Skeletal muscle tissue (tissue), 4 donors: Measurements from ENCODE around the gene AMN. TPM values are rescaled to one million over a fixed set of nuclear protein-coding genes. Genes with fewer than 3 reads are reported as not detected.

ENCODE experiments used
- H3K27ac ChIP-seq: one replicate; pipeline ENCODE4 v1.7.0; 2013; ENCODE audit warnings: mild to moderate bottlenecking, low read depth, low read length, inconsistent platforms
- H3K27me3 ChIP-seq, 3 donors: one replicate each; pipeline ENCODE4 v1.7.0; 2013; ENCODE audit warnings: low read length in 3 of 3; ENCODE audit not compliant: control insufficient read depth in 3 of 3, insufficient read depth in 3 of 3
- H3K36me3 ChIP-seq, 3 donors: one replicate each; pipeline ENCODE4 v1.7.0; 2013; ENCODE audit warnings: low read length in 3 of 3; ENCODE audit not compliant: control insufficient read depth in 3 of 3, insufficient read depth in 3 of 3
- H3K4me1 ChIP-seq, 3 donors: one replicate each; pipeline ENCODE4 v1.7.0; 2013; ENCODE audit warnings: low read length in 3 of 3, mild to moderate bottlenecking in 3 of 3; ENCODE audit not compliant: control insufficient read depth in 3 of 3, insufficient read depth in 3 of 3
- H3K4me3 ChIP-seq, 3 donors: one replicate each; pipeline ENCODE4 v1.7.0; 2013; ENCODE audit warnings: low read length in 3 of 3
- H3K9ac ChIP-seq, 3 donors: one replicate each; pipeline ENCODE4 v1.7.0; 2013; ENCODE audit warnings: low read length in 3 of 3, mild to moderate bottlenecking in 3 of 3, moderate library complexity in 2 of 3, low read depth in 1 of 3
- H3K9me3 ChIP-seq, 3 donors: one replicate each; pipeline ENCODE4 v1.7.0; 2013; ENCODE audit warnings: low read length in 3 of 3; ENCODE audit not compliant: control insufficient read depth in 3 of 3
- total RNA-seq: library from RNA; depleted of rRNA; stranded (reverse); fragments of >200 nt; gene quantifications from one replicate; pipeline ENCODE4 v1.2.3, GENCODE V29; 2014
- donor health status: Osteomylitis.

Gene AMN
- total RNA-seq, 1 donor from 2014 or later = 1.0 TPM

- H3K4me3 ChIP-seq = no peak overlapping the region
- H3K36me3 ChIP-seq = peaks cover 73 to 86% (median 77%) of the 10 kb centered on the region in 3 donors
- H3K9ac ChIP-seq = no peak overlapping the region
- H3K27me3 ChIP-seq = no peaks in the 10 kb centered on the region
- no peak overlapping the region for H3K27ac ChIP-seq
- no peaks in the 10 kb centered on the region for H3K9me3 ChIP-seq
- H3K4me1 ChIP-seq = peaks cover 21 to 31% (median 24%) of the 10 kb centered on the region in 3 donors
Measured at GRCh38 chr14:102971314-102971713, 48.9 kb downstream of the AMN start.

DNA sequence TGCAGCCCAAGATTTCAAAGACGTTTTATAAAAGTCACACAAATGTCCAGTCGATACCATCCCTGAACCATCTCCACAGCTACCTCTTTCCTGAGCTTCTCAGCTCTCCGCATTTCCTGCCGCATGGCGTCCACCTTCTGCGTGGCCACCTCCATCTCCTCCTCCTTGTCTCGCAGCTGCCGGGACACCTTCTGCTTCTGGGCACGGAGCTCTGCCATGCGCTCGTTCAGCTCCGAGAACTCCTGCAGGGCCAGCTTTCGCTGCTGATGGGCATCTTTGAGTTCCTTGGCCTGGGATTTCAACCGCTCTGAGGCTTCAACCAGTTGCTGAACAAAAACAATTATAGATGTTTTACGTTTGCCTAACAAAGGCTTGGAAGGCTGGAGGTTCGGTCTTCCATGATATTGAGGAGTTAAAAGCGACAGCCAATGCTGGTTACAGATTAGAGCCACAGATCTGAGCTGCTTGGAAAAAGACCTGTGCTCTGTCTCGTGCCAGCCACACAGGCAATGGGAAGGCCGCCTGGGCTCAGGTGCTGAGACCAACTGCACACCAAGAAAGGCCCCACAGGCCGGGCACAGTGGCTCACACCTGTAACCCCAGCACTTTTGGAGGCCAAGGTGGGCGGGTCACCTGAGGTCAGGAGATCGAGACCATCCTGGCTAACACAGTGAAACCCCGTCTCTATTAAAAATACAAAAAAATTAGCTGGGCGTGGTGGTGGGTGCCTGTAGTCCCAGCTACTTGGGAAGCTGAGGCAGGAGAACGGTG is 49.6 kb downstream of the AMN start:
- Histone ChIP-seq H3K9ac (no peak overlapping the region), H3K27me3 (no peaks in the 10 kb centered on the region), H3K36me3 (peaks cover 72 to 86% (median 76%) of the 10 kb centered on the region in 3 donors), H3K27ac (no peak overlapping the region), H3K9me3 (no peaks in the 10 kb centered on the region), H3K4me1 (peaks cover 16 to 25% (median 18%) of the 10 kb centered on the region in 3 donors), H3K4me3 (no peak overlapping the region)

DNA sequence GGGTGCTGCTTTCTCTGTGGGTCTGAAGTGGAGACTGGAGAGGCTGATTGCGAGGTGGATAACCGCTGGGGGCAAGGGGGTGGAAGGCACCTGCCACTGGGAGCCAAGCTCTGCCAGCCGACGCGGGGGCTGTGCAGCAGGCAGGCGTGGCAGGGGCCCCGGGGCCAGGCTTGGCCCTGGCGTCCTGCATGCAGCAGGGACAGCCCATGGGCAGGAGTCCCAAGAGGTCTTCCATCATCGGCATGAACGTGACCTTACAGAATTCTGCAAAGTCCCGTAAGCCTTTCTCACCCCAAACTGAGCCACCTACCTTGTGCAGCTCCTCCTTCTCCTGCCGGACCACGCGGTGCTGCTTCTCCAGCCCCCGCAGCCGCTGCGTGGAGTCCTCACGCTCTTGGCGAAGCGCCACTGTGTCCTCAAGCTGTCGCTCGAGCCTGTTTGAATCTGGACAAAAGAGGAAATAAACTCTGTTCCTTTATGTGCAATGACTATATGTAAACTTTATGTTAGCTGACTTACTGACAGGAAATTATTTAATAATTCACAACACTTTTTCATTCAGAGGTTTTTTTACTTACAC is 51.3 kb downstream of the AMN start:
- no peaks in the 10 kb centered on the region for H3K27me3 ChIP-seq
- H3K4me1 ChIP-seq = peaks cover 8 to 12% (median 8%) of the 10 kb centered on the region in 3 donors
- H3K4me3 ChIP-seq = no peak overlapping the region
- H3K36me3 ChIP-seq = peaks cover 74 to 82% (median 80%) of the 10 kb centered on the region in 3 donors
- H3K9ac ChIP-seq = no peak overlapping the region
- H3K27ac ChIP-seq = no peak overlapping the region
- H3K9me3 ChIP-seq = no peaks in the 10 kb centered on the region

DNA sequence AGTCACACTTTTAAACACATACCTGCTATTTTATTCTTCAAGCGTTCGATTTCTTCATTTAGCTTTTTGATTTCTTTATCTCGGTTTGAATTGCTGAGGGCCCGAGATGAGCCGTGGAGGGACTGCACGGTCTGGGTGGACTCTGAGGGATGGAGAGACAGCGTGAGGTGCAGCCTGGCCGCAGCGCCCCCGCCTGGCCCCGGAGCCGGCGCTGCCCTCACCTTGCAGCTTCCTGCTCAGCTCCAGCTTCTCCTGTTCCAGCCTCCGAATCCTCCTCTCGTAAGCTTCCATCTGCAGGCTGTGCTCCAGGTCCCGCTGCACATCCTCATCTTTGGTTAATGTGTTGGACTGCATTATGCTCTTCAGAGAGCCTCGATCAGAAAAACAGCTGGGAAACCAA is 53.2 kb downstream of the AMN start:
- Histone ChIP-seq H3K4me3 (no peak overlapping the region), H3K27me3 (no peaks in the 10 kb centered on the region), H3K36me3 (peaks cover 65 to 80% (median 76%) of the 10 kb centered on the region in 3 donors), H3K27ac (no peak overlapping the region), H3K4me1 (no peaks in the 10 kb centered on the region), H3K9ac (no peak overlapping the region), H3K9me3 (no peaks in the 10 kb centered on the region)

DNA sequence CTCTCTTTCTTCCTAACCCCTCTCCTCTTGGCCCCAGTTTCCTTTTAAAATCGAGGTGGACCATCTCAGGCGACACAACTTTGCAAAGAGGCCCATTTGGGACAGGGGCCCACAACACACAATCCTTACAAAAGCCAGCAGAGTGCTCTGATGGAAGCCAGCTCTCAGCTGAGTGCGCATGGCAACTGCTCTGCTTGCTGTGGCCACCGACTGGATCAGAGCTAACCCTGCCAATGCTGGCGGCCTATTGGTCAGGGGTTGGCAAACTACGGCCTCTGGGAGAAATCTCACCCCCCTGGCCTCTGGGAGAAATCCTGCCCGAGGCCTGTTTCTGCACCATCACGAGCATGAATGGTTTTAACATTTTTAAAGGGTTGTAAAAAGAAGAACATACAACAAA is 55.0 kb downstream of the AMN start:
- Histone ChIP-seq H3K27ac (no peak overlapping the region), H3K4me3 (no peak overlapping the region), H3K9ac (no peak overlapping the region), H3K36me3 (peaks cover 66 to 76% (median 71%) of the 10 kb centered on the region in 3 donors), H3K9me3 (no peaks in the 10 kb centered on the region), H3K27me3 (no peaks in the 10 kb centered on the region), H3K4me1 (no peaks in the 10 kb centered on the region)

DNA sequence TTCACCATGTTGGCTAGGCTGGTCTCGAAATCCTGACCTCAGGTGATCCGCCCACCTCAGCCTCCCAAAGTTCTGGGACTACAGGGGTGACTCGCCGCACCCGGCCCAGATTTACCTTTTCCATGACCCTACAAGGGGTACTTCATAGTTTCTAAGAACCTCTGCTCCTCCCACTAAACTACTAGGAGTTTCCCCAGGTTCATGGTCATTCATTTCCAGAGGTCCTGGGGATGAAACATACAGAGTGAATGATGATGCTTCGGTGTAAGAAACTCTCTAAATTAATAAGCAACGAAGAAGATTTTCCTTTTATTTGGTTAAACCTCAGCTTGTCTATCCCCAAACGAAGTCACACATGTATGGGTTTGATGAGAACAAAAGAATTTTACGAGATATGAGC is 56.9 kb downstream of the AMN start:
- Histone ChIP-seq H3K9ac (no peak overlapping the region), H3K36me3 (peaks cover 59 to 67% (median 64%) of the 10 kb centered on the region in 3 donors), H3K4me3 (no peak overlapping the region), H3K4me1 (no peaks in the 10 kb centered on the region), H3K9me3 (no peaks in the 10 kb centered on the region), H3K27me3 (no peaks in the 10 kb centered on the region), H3K27ac (no peak overlapping the region)

DNA sequence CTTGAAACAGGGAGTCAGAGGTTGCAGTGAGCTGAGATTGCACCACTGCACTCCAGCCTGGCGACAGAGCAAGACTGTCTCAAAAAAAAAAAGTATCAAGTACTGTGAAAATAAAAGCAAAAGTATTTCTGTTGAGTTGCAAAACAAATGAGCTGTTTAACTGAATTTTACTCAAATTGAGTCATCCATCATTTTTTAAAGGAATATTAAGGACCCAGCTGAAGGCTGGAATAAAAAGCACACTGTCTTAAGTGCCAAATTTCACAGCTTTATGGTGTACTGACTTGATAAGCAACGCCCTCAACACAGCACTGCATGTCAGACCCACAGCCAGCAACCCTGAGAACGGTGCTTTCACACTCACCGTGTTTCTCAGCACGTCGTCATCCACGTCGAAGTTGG is 57.9 kb downstream of the AMN start:
- Histone ChIP-seq H3K27ac (no peak overlapping the region), H3K9ac (no peak overlapping the region), H3K27me3 (no peaks in the 10 kb centered on the region), H3K9me3 (no peaks in the 10 kb centered on the region), H3K4me1 (no peaks in the 10 kb centered on the region), H3K36me3 (peaks cover 63 to 70% (median 66%) of the 10 kb centered on the region in 3 donors), H3K4me3 (no peak overlapping the region)

Other genes with a start within 250 kb of the AMN start
- 5.7 TPM for gene TRAF3, start 145.2 kb upstream of the AMN start, total RNA-seq
- 50.1 TPM for gene CDC42BPB, start 134.9 kb downstream of the AMN start, total RNA-seq
- gene LBHD2, start 161.5 kb downstream of the AMN start, total RNA-seq = not detected
- 0.52 TPM for gene EXOC3L4, start 172.1 kb downstream of the AMN start, total RNA-seq
- gene TNFAIP2, start 200.8 kb downstream of the AMN start, total RNA-seq = 21.9 TPM